DOHH2 (cell line): ENCODE measurements around the gene GASK1B.

Experiments used
- H3F3A ChIP-seq: fragments of 200-600 bp; sonication (generic), shearing (Covaris generic); 2 replicates; pipeline ENCODE4 v1.6.0; 2016; ENCODE audit warnings: antibody characterized with exemption, mild to moderate bottlenecking; ENCODE audit not compliant: control insufficient read depth, insufficient read depth
- H3K27ac ChIP-seq: fragments of 200-600 bp; sonication (generic); 2 replicates; pipeline ENCODE4 v1.5.1; 2014; ENCODE audit warnings: low read depth, mild to moderate bottlenecking, low read length, moderate library complexity
- H3K27me3 ChIP-seq: fragments of 200-600 bp; sonication (generic); 2 replicates; pipeline ENCODE4 v1.6.1; 2014; ENCODE audit warnings: mild to moderate bottlenecking, low read length, mixed read lengths; ENCODE audit not compliant: control insufficient read depth
- H3K36me3 ChIP-seq: fragments of 200-600 bp; sonication (generic); 2 replicates; pipeline ENCODE4 v1.6.1; 2014; ENCODE audit warnings: mild to moderate bottlenecking, low read length, moderate library complexity, mixed read lengths; ENCODE audit not compliant: control insufficient read depth
- H3K4me1 ChIP-seq: fragments of 200-600 bp; sonication (generic); 2 replicates; pipeline ENCODE4 v1.6.1; 2014; ENCODE audit warnings: mild to moderate bottlenecking, low read length, mixed read lengths; ENCODE audit not compliant: control insufficient read depth
- H3K4me2 ChIP-seq: fragments of 200-600 bp; sonication (generic); 2 replicates; pipeline ENCODE4 v1.6.0; 2014; ENCODE audit warnings: mild to moderate bottlenecking, low read length, moderate library complexity
- H3K4me3 ChIP-seq: fragments of 200-600 bp; sonication (generic); 2 replicates; pipeline ENCODE4 v1.5.1; 2014; ENCODE audit warnings: mild to moderate bottlenecking, low read length, mixed read lengths
- H3K79me2 ChIP-seq: fragments of 200-600 bp; sonication (generic); 2 replicates; pipeline ENCODE4 v1.6.1; 2014; ENCODE audit warnings: mild to moderate bottlenecking, low read length, mixed read lengths; ENCODE audit not compliant: control insufficient read depth
- H3K9me2 ChIP-seq: fragments of 200-600 bp; sonication (generic); replicated peaks from 2 replicates; pipeline ENCODE4 v1.6.1; 2014; ENCODE audit warnings: mild to moderate bottlenecking, low read length, mixed read lengths; ENCODE audit not compliant: control insufficient read depth
- H3K9me3 ChIP-seq: fragments of 200-600 bp; sonication (generic); 2 replicates; pipeline ENCODE4 v1.6.1; 2014; ENCODE audit warnings: antibody characterized with exemption, low read length, mixed read lengths; ENCODE audit not compliant: control insufficient read depth, insufficient read depth
- H4K20me1 ChIP-seq: fragments of 200-600 bp; sonication (generic); 2 replicates; pipeline ENCODE4 v1.6.0; 2014; ENCODE audit warnings: low read depth, mild to moderate bottlenecking, antibody characterized with exemption, low read length, moderate library complexity; ENCODE audit not compliant: control insufficient read depth, insufficient read depth
- CTCF ChIP-seq: fragments of 200-600 bp; sonication (generic); IDR thresholded peaks from one replicate; pipeline ENCODE4 v1.5.1; 2014; ENCODE audit warnings: antibody characterized with exemption, mild to moderate bottlenecking, low read depth, low read length; ENCODE audit not compliant: poor library complexity, severe bottlenecking
- EZH2phosphoT487 ChIP-seq: fragments of 200-600 bp; sonication (generic); IDR thresholded peaks from 2 replicates; pipeline ENCODE4 v1.6.1; 2017; ENCODE audit warnings: borderline replicate concordance, mild to moderate bottlenecking, antibody characterized with exemption, low read length, moderate library complexity, mixed read lengths

Gene GASK1B

GRCh38 chr4:158133551-158133950, 39.3 kb downstream of the GASK1B start:
- no peak for TF ChIP-seq CTCF
- TF ChIP-seq EZH2phosphoT487 = no peak
- H3K9me3 ChIP-seq = no peaks in the 10 kb centered on the region
- no peaks in the 10 kb centered on the region for H3F3A ChIP-seq

GRCh38 chr4:158131027-158131426, 41.8 kb downstream of the GASK1B start:
- Histone ChIP-seq H3F3A (no peaks in the 10 kb centered on the region), H3K4me2 (no peak overlapping the region), H3K79me2 (no peaks in the 10 kb centered on the region), H3K4me1 (peaks cover 12% of the 10 kb centered on the region), H3K4me3 (no peak overlapping the region), H3K9me3 (no peaks in the 10 kb centered on the region), H4K20me1 (no peaks in the 10 kb centered on the region), H3K27me3 (no peaks in the 10 kb centered on the region), H3K27ac (no peak overlapping the region), H3K36me3 (no peaks in the 10 kb centered on the region), H3K9me2 (no peaks in the 10 kb centered on the region)
- TF ChIP-seq EZH2phosphoT487 = no peak
- TF ChIP-seq CTCF = no peak

More at GRCh38 chr4:158133551-158133950, 39.3 kb downstream of the GASK1B start:
- Histone ChIP-seq H3K4me3 (no peak overlapping the region), H3K9me2 (no peaks in the 10 kb centered on the region), H3K27ac (peak overlapping the region; percentile 66), H3K36me3 (no peaks in the 10 kb centered on the region), H3K79me2 (no peaks in the 10 kb centered on the region), H3K27me3 (no peaks in the 10 kb centered on the region), H3K4me2 (peak overlapping the region; percentile 7; the same call in 1 of the 2 replicates), H4K20me1 (no peaks in the 10 kb centered on the region), H3K4me1 (peaks cover 20% of the 10 kb centered on the region)

GRCh38 chr4:158130204-158130603, 42.6 kb downstream of the GASK1B start:
- Histone ChIP-seq H3K27me3 (no peaks in the 10 kb centered on the region), H3K4me1 (peaks cover 10% of the 10 kb centered on the region), H3K36me3 (no peaks in the 10 kb centered on the region), H3K9me3 (no peaks in the 10 kb centered on the region), H4K20me1 (no peaks in the 10 kb centered on the region), H3F3A (no peaks in the 10 kb centered on the region), H3K27ac (no peak overlapping the region), H3K9me2 (no peaks in the 10 kb centered on the region), H3K79me2 (no peaks in the 10 kb centered on the region), H3K4me2 (no peak overlapping the region), H3K4me3 (no peak overlapping the region)
- no peak for TF ChIP-seq EZH2phosphoT487

GRCh38 chr4:158129694-158130093, 43.1 kb downstream of the GASK1B start:
- Histone ChIP-seq H3K27me3 (no peaks in the 10 kb centered on the region), H3K4me1 (peaks cover 10% of the 10 kb centered on the region), H3K36me3 (no peaks in the 10 kb centered on the region), H4K20me1 (no peaks in the 10 kb centered on the region), H3F3A (no peaks in the 10 kb centered on the region), H3K9me2 (no peaks in the 10 kb centered on the region), H3K4me2 (no peak overlapping the region), H3K4me3 (no peak overlapping the region), H3K79me2 (no peaks in the 10 kb centered on the region), H3K9me3 (no peaks in the 10 kb centered on the region), H3K27ac (no peak overlapping the region)
- no peak for TF ChIP-seq CTCF
- no peak for TF ChIP-seq EZH2phosphoT487
